Epithelial cell of esophagus (primary cell): ENCODE data around the gene PCDHGB4.

Experiments
- DNase-seq: peaks from one replicate; pipeline ENCODE4 v3.0.0; 2010; ENCODE audit warnings: low read depth
- H3K4me3 ChIP-seq: 2 replicates; pipeline ENCODE4 v1.5.1; 2011; ENCODE audit warnings: mild to moderate bottlenecking, low read length, control low read depth
- TF ChIP-seq, protein P1 (sequence below): IDR thresholded peaks from 2 replicates; pipeline ENCODE4 v1.5.1; 2011; ENCODE audit warnings: low read depth, mild to moderate bottlenecking, low read length, control low read depth, inconsistent platforms; ENCODE audit not compliant: insufficient read depth; ENCODE audit errors: missing control alignments

PCDHGB4 gene

DNA sequence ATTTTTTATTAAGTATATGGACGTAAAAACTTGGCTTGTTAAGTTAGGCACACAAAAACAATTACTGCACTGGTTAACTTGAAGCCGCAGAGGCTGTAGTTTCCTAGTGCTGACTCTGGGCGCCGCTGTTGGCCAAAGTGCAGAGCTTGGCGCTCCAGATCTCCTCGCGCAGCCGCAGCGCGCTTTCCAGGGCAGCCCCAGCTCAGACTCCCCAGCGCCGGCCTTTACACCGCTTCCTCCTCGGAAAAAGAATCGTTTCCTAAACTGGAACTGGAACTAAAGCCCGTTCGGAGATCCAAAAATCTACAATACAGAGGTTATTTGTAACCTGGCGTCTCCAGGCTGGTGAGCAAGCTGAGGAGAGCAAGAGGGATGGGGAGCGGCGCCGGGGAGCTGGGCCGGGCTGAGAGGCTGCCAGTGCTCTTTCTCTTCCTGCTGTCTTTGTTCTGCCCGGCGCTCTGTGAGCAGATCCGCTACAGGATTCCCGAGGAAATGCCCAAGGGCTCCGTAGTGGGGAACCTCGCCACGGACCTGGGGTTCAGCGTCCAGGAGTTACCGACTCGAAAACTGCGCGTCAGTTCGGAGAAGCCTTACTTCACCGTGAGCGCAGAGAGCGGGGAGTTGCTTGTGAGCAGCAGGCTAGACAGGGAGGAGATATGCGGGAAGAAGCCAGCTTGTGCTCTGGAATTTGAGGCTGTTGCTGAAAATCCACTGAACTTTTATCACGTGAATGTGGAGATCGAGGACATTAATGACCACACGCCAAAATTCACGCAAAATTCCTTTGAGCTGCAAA is 10.5 kb downstream of the PCDHGB4 start, which contains the start of gene PCDHGB5:
Gene PCDHGB5, plus strand, starts transcription at position 192 of the 796 bp plus-strand sequence. Its CDS starts 181 bp downstream, at position 373.
- TF ChIP-seq, protein P1, sequence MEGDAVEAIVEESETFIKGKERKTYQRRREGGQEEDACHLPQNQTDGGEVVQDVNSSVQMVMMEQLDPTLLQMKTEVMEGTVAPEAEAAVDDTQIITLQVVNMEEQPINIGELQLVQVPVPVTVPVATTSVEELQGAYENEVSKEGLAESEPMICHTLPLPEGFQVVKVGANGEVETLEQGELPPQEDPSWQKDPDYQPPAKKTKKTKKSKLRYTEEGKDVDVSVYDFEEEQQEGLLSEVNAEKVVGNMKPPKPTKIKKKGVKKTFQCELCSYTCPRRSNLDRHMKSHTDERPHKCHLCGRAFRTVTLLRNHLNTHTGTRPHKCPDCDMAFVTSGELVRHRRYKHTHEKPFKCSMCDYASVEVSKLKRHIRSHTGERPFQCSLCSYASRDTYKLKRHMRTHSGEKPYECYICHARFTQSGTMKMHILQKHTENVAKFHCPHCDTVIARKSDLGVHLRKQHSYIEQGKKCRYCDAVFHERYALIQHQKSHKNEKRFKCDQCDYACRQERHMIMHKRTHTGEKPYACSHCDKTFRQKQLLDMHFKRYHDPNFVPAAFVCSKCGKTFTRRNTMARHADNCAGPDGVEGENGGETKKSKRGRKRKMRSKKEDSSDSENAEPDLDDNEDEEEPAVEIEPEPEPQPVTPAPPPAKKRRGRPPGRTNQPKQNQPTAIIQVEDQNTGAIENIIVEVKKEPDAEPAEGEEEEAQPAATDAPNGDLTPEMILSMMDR = peak; percentile 66

DNA sequence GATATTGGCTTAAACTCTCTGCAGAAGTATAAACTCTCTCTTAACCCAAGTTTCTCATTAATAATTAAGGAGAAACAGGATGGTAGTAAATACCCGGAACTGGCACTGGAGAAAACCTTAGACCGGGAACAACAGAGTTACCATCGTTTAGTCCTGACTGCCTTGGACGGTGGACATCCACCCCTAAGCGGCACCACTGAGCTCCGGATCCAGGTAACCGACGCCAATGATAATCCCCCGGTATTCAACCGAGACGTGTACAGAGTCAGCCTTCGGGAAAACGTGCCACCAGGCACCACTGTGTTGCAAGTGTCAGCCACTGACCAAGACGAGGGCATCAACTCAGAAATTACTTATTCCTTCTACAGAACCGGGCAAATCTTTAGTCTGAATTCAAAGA is 11.1 kb downstream of the PCDHGB4 start:
- TF ChIP-seq, protein P1 = no peak
- no peak for DNase-seq

More for the DNA sequence above, 10.5 kb downstream of the PCDHGB4 start, which contains the start of gene PCDHGB5:
- H3K4me3 ChIP-seq = peak within 1 kb of the TSS; percentile 48
- DNase-seq = peak; percentile 59

DNA sequence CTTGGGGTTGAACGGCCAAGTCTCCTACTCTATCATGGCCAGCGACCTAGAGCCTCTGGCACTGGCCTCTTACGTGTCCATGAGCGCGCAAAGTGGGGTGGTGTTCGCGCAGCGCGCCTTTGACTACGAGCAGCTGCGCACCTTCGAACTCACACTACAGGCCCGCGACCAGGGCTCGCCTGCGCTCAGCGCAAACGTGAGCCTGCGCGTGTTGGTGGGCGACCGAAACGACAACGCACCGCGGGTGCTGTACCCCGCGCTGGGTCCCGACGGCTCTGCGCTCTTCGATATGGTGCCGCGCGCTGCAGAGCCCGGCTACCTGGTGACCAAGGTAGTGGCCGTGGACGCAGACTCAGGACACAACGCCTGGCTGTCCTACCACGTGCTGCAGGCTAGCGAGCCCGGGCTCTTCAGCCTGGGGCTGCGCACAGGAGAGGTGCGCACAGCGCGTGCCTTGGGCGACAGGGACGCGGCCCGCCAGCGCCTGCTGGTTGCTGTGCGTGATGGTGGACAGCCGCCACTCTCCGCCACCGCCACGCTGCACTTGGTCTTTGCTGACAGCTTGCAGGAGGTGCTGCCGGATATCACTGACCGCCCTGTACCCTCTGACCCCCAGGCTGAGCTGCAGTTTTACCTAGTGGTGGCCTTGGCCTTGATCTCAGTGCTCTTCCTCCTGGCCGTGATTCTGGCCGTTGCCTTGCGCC is 12.2 kb downstream of the PCDHGB4 start:
- TF ChIP-seq, protein P1 = no peak
- H3K4me3 ChIP-seq = no peak overlapping the region
- DNase-seq = no peak

More for the DNA sequence above, 11.1 kb downstream of the PCDHGB4 start:
- no peak overlapping the region for H3K4me3 ChIP-seq

DNA sequence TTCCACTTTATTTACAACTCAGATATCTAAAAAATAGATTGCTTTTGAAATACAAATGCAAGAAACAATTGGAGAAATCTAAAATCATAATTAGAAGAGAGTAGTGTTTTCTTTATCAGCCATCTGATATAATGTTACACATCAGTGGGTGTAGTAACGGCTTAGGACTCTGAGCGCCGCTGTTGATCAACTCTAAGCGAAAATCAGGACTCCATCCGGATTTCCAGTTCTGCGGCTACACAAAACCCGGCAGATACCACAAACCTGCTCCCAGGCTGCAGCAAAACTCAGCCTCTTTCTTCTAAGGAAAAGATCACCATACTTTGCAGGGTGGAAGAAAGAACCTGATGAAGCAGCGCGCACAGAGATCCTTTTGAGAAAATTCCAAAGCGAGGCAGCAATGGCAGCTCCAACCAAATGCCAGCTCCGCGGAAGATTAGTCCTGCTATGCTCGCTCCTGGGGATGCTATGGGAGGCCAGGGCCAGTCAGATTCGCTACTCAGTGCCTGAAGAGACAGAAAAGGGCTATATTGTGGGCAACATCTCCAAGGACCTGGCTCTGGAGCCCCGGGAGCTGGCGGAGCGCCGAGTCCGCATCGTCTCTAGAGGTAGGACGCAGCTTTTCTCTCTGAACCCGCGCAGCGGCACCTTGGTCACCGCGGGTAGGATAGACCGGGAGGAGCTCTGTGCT is 15.2 kb downstream of the PCDHGB4 start, which contains the start of gene PCDHGA9:
Gene PCDHGA9, plus strand, starts transcription at position 226 of the 691 bp plus-strand sequence. Its CDS starts 175 bp downstream, at position 401.
- peak within 1 kb of the TSS; percentile 34 for H3K4me3 ChIP-seq
- peak; percentile 51 for DNase-seq
- TF ChIP-seq, protein P1 = peak; percentile 58

DNA sequence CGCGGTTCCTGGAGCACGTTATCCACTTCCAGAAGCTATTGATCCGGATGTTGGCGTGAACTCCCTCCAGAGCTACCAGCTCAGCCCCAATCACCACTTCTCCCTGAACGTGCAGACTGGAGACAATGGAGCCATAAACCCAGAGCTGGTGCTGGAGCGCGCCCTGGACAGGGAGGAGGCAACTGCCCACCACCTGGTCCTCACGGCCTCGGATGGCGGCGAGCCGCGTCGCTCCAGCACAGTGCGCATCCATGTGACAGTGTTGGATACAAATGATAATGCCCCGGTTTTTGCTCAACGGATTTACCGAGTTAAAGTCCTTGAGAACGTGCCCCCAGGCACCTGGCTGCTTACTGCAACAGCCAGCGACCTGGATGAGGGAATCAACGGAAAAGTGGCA is 15.9 kb downstream of the PCDHGB4 start:
- no peak for DNase-seq
- TF ChIP-seq, protein P1 = no peak
- no peak overlapping the region for H3K4me3 ChIP-seq

DNA sequence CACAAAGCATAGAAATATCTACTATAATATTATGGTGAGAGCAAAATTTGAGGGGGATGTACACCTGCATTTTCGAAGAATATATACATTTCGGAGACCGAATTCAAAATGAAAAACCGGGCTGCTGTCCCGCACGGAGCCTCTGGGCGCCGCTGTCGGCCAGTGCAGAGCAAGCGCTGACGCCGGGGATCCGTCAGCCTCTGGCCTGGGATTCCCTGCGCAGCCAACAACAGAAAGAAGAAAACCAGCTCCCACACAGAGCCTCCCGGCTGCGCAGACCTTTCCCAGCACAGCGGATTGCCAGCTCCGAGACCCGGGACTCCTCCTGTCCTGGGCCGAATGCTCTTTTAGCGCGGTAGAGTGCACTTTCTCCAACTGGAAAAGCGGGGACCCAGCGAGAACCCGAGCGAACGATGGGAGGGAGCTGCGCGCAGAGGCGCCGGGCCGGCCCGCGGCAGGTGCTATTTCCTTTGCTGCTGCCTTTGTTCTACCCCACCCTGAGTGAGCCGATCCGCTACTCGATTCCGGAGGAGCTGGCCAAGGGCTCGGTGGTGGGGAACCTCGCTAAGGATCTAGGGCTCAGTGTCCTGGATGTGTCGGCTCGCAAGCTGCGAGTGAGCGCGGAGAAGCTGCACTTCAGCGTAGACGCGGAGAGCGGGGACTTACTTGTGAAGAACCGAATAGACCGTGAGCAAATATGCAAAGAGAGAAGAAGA is 20.4 kb downstream of the PCDHGB4 start, which contains the start of gene PCDHGB6:
Gene PCDHGB6, plus strand, starts transcription at position 232 of the 716 bp plus-strand sequence. Its CDS starts 182 bp downstream, at position 414.
- TF ChIP-seq, protein P1 = peak; percentile 66

More for the DNA sequence above, 20.4 kb downstream of the PCDHGB4 start, which contains the start of gene PCDHGB6:
- peak within 1 kb of the TSS; percentile 27 for H3K4me3 ChIP-seq
- peak; percentile 50 for DNase-seq
